T-helper 17 cell (primary cell): ENCODE results near the gene EPHA1. TPM values are rescaled to one million over a fixed set of nuclear protein-coding genes. Genes with fewer than 3 reads are reported as not detected.
A peak's percentile ranks its signal among the peaks of the same experiment; 100 is the strongest.

ENCODE experiments used
- ATAC-seq: fragments of 150-1000 bp; cut with Tn5 transposase; 2 replicates; pipeline ENCODE4 v1.10.0; 2021; ENCODE audit warnings: mild to moderate bottlenecking, moderate library complexity
- DNase-seq, 3 donors: peaks; one replicate each; pipeline versions ENCODE4 v3.0.0 to v3.0.0-alpha.2; 2020 to 2021
- H3K9me3 ChIP-seq: one replicate; pipeline ENCODE4 v1.7.0; 2013; ENCODE audit warnings: low read length, mild to moderate bottlenecking; ENCODE audit not compliant: control insufficient read depth, poor library complexity, severe bottlenecking
- H3K27ac Mint-ChIP-seq: one replicate; pipeline ENCODE4 v1.8.0; 2022; ENCODE audit warnings: mild to moderate bottlenecking, moderate library complexity, mixed read lengths
- H3K27me3 Mint-ChIP-seq: one replicate; pipeline ENCODE4 v1.8.0; 2022; ENCODE audit warnings: mixed read lengths
- H3K36me3 Mint-ChIP-seq: one replicate; pipeline ENCODE4 v1.8.0; 2022; ENCODE audit warnings: low read depth, mixed read lengths
- H3K4me1 Mint-ChIP-seq: one replicate; pipeline ENCODE4 v1.8.0; 2022; ENCODE audit warnings: mild to moderate bottlenecking, mixed read lengths
- H3K4me3 Mint-ChIP-seq: one replicate; pipeline ENCODE4 v1.8.0; 2022; ENCODE audit warnings: mild to moderate bottlenecking, moderate library complexity, mixed read lengths
- total RNA-seq, 4 donors: library from RNA in 2 of 4; stranded (reverse) in 2 of 4; gene quantifications; one replicate each; pipeline ENCODE4 v1.2.3 and lab custom pipeline; 2022 to 2026

The EPHA1 gene
- total RNA-seq, 2 donors from 2014 or later, result 9.4 to 19.7 TPM

DNA sequence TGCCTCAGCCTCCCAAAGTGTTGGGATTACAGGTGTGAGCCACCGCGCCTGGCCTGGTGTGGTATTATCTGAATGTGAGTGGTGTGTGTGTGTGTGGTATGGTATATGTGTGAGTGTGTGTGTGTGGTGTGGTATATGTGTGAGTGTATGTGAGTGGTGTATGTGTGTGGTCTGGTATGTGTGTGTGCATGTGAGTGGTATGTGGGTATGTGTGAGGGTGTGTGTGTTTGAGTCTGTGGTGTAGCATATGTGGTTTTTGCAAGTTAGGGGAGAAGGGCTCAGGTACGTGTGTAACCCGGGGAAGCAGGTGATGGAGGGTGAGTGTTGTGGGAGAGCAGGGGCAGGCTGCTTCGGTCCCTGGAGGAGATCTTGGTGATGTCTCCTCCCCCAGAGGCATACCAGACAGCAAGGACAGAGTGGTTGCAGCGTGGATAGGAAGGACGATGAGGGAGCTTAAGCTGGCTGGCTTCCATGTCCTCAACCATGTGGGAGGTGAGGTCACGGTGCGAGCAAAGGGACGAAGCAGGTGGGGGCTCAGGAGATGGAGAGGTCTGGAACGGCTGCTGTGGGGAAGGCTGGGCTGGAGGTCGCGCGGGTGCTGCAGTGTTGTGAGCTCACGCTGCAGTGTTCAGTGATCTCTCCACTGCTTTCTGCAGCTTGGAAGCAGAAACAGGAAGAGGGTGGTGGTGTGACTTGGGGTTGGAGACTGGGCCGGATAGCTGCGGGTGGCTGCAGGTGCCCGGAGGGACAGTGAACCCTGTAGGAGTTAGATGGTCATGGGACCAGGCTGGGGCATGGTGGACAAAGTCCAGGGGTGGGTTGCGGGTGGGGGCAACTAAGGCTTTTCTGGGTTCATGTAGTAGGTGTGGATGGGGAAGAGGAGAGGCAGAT, 22.5 kb downstream of the EPHA1 start:
- DNase-seq (no peak), ATAC-seq (peak; percentile 57)
- Mint-ChIP-seq H3K4me1 (peaks cover 11% of the 10 kb centered on the region), H3K27ac (no peak overlapping the region), H3K27me3 (no peaks in the 10 kb centered on the region), H3K4me3 (no peak overlapping the region), H3K36me3 (peaks cover 2% of the 10 kb centered on the region)
- no peaks in the 10 kb centered on the region for H3K9me3 ChIP-seq

DNA sequence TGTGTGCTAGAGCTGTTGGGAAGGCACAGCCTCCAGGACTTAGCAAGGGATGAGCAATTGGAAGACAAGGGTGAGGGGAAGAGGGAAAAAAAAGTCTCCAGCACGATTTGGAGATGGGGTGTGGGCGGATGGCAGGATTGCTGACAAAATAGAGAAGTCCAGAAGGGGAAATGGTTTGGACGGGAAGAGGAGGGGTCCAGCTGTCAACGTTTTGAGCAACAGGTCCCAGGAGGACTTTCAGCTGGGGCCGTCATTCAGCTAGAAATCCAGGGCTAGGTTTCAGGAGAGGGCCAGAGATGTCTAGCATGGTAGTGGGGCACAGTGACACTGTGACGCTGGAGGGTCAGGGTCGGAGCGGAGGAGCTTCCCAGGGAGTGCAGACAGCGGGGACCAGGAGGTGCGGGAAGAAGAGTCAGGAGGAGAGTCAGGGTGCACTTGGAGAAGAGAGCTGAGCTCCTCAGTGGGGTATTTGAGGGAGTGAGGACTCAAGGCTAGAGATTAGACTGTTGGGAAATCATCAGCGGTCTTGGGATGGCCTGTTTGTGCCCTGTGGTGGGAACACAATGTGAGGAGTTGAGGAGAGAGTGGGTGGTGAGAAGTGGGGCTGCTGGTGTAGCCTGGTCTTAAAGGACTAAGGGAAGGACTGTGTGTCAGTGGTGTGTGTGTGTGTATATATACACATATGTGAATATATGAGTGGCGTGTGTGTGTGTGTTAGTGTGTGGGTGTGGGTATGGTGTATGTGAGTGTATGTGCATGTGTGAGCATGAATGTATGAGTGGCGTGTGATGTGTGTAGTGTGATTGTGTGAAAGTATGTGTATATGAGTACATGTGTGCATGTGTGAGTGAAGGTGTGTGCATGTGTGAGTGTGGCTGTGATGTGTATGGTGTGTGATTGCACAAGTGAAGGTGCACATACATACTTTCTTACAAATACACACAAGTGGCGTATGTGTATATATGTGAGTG, 23.7 kb downstream of the EPHA1 start:
- DNase-seq (no peak), ATAC-seq (no peak)
- H3K36me3 Mint-ChIP-seq, result peaks cover under 1% of the 10 kb centered on the region
- H3K27ac Mint-ChIP-seq, result no peak overlapping the region
- H3K4me1 Mint-ChIP-seq, result peaks cover 10% of the 10 kb centered on the region
- no peaks in the 10 kb centered on the region for H3K9me3 ChIP-seq
- H3K27me3 Mint-ChIP-seq, result no peaks in the 10 kb centered on the region
- H3K4me3 Mint-ChIP-seq, result no peak overlapping the region

DNA sequence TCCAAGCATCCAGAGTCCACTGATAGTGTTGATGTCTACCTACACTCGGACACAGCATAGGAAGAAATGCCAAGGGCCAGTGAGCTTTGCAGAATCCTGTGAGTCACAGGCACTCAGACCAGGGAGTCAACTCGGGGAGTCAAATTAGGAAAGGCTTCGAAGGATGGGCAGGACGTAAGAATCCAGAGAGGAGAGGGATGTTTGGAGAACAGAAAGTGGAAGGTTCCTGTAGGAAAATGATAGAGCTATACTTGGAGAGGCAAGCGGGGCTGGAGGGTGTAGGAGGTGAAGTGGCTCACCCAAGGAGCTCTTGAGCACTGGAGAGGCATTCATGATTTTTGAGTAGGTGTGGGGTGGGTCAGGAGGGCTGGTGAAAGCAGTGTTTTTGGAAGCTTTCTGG, 24.5 kb downstream of the EPHA1 start:
- no peaks in the 10 kb centered on the region for H3K9me3 ChIP-seq
- DNase-seq, result no peak
- no peaks in the 10 kb centered on the region for H3K36me3 Mint-ChIP-seq
- H3K4me1 Mint-ChIP-seq, result peaks cover 12% of the 10 kb centered on the region
- no peak overlapping the region for H3K27ac Mint-ChIP-seq
- H3K27me3 Mint-ChIP-seq, result no peaks in the 10 kb centered on the region
- no peak overlapping the region for H3K4me3 Mint-ChIP-seq
- no peak for ATAC-seq

DNA sequence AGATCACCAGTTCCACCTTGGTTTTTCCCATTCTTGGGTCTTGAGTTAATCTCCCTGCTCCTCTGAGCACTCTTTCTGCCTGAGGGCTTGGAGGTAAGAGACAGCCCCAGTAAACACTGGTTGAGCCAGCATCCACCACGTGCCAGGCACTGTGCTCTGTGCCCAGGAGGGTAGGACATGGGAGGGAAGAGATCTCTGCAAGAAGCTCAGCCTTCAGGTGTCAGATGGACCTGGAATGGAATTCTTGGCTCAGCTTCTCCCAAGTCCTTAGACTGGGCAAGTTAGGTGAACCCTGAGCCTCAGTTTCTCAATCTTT, 25.1 kb downstream of the EPHA1 start:
- Mint-ChIP-seq H3K27me3 (no peaks in the 10 kb centered on the region), H3K27ac (no peak overlapping the region), H3K4me3 (no peak overlapping the region), H3K4me1 (peaks cover 18% of the 10 kb centered on the region), H3K36me3 (no peaks in the 10 kb centered on the region)
- no peaks in the 10 kb centered on the region for H3K9me3 ChIP-seq
- ATAC-seq (no peak), DNase-seq (no peak)

DNA sequence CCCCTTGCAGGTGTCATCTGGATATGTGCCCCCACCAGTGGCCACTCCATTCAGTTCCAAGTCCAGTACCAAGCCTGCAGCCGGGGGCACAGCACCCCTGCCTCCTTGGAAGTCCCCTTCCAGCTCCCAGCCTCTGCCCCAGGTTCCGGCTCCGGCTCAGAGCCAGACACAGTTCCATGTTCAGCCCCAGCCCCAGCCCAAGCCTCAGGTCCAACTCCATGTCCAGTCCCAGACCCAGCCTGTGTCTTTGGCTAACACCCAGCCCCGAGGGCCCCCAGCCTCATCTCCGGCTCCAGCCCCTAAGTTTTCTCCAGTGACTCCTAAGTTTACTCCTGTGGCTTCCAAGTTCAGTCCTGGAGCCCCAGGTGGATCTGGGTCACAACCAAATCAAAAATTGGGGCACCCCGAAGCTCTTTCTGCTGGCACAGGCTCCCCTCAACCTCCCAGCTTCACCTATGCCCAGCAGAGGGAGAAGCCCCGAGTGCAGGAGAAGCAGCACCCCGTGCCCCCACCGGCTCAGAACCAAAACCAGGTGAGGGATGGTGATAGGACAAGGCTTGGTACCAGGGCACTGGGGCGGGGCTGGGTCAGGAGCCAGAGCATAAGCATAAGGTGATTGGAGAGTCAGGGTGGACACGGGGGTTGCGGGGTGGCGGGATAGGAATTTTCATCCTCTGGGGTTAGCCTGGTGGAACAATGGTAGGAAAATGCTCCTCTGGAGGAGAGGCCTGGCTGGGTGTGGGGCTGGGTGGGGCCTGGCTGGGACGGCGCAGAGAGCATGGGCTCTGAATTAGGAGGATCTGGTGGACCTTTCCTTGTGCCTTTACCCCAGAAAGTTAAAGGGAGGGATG, 25.6 kb downstream of the EPHA1 start:
- ATAC-seq, result no peak
- no peaks in the 10 kb centered on the region for H3K36me3 Mint-ChIP-seq
- H3K27ac Mint-ChIP-seq, result no peak overlapping the region
- no peak for DNase-seq
- H3K27me3 Mint-ChIP-seq, result no peaks in the 10 kb centered on the region
- H3K4me1 Mint-ChIP-seq, result peaks cover 24% of the 10 kb centered on the region
- no peak overlapping the region for H3K4me3 Mint-ChIP-seq
- no peaks in the 10 kb centered on the region for H3K9me3 ChIP-seq

DNA sequence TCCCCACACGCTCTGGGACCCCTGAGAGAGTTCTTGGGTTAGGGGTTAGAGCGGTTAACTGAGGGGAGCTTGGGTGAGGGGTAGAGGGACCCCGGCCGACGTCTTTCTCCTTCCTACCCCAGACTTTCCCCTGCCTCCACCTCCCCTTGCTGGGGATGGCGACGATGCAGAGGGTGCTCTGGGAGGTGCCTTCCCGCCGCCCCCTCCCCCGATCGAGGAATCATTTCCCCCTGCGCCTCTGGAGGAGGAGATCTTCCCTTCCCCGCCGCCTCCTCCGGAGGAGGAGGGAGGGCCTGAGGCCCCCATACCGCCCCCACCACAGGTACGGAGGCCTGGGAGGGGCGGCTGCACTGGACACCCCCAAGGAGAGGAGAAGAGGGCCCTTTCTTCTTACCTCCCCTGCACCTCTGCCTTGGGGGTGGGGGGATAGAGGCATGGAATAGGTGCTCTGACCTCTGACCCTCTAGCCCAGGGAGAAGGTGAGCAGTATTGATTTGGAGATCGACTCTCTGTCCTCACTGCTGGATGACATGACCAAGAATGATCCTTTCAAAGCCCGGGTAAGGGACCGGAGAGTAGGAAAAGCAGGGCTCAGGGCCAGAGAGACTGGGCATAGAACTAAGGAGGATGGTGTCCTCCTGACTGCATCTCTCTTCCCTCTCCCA, 26.4 kb downstream of the EPHA1 start:
- H3K9me3 ChIP-seq, result no peaks in the 10 kb centered on the region
- no peak for DNase-seq
- Mint-ChIP-seq H3K4me1 (peaks cover 21% of the 10 kb centered on the region), H3K27ac (no peak overlapping the region), H3K36me3 (no peaks in the 10 kb centered on the region), H3K4me3 (no peak overlapping the region), H3K27me3 (no peaks in the 10 kb centered on the region)
- no peak for ATAC-seq

DNA sequence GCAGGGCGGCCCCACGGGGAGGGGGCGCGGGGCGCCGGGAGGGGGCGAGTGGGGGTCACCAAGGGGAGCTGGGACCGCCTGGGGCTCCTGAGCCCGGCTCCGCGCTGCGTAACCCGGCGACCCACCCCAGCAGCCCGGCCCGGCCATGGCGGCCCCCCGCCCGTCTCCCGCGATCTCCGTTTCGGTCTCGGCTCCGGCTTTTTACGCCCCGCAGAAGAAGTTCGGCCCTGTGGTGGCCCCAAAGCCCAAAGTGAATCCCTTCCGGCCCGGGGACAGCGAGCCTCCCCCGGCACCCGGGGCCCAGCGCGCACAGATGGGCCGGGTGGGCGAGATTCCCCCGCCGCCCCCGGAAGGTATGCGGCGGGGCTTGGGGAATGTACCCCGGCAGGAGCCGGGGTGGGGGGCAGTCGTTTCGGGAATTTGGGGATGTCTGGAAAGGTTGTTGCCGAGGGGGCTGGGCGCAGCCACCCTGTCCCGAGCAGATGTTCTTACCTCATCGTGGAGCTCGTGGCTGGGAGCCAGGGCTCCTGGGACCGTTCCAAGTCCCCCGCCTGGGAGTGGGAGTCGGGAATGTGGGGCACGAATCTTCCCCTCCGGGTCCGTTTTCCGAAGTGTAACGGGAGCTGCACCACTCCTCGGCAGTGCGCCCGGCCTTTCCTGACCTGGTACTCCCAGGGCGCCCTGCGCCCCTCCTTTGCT, 27.1 kb downstream of the EPHA1 start:
- DNase-seq, result no peak
- no peaks in the 10 kb centered on the region for H3K9me3 ChIP-seq
- Mint-ChIP-seq H3K4me3 (no peak overlapping the region), H3K27ac (no peak overlapping the region), H3K27me3 (no peaks in the 10 kb centered on the region), H3K4me1 (peaks cover 24% of the 10 kb centered on the region), H3K36me3 (no peaks in the 10 kb centered on the region)
- no peak for ATAC-seq

DNA sequence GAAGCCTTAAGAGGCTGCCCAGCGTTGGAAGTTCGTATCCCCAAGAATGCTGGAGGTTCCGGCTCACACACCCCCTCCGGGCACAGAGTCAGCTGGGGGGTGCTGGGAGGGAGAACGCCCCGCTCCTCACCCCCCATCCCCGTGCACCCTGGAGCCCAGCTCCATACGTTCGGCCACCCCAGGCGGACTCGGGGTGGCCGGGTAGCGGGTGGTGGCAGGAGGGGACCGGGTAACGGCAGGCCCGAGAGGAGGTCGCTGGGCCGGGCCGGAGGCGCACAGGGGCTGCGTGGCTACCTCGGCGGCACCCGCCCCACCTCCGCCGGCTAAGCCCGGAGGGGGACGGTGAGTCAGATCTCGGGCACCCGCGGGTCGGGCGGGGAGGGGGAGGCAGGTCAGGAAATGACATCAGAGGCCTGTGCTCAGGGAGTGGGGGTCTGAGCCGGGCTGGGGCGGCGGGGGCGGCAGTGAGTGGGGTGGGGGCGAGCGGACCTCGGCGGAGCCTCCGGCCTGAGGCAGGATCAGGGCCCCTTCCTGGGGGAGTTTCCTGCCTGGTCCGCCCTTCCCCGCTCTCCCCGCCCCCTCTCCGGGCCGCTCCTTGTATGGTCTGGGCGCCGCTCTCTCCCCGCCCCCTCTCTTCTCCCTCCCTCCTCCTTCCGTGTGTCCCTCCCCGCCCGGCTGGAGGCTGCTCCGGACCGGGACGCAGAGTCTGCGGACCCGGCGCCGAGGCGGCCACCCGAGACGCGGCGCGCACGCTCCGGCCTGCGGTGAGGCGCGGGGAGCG, 27.8 kb downstream of the EPHA1 start, which contains the start of gene ZYX:
Gene ZYX, plus strand, starts transcription at position 700 of the 781 bp plus-strand sequence. CDS start 227 bp downstream, outside the sequence.
- ATAC-seq, result peak; percentile 78
- H3K27ac Mint-ChIP-seq, result peak within 1 kb of the TSS; percentile 96
- peak; percentile 70 to 81 (median 76) for DNase-seq
- no peak within 1 kb of the TSS for H3K4me3 Mint-ChIP-seq
- no peaks in the 10 kb centered on the region for H3K36me3 Mint-ChIP-seq
- no peaks in the 10 kb centered on the region for H3K27me3 Mint-ChIP-seq
- peaks cover 29% of the 10 kb centered on the region for H3K4me1 Mint-ChIP-seq
- H3K9me3 ChIP-seq, result no peaks in the 10 kb centered on the region

DNA sequence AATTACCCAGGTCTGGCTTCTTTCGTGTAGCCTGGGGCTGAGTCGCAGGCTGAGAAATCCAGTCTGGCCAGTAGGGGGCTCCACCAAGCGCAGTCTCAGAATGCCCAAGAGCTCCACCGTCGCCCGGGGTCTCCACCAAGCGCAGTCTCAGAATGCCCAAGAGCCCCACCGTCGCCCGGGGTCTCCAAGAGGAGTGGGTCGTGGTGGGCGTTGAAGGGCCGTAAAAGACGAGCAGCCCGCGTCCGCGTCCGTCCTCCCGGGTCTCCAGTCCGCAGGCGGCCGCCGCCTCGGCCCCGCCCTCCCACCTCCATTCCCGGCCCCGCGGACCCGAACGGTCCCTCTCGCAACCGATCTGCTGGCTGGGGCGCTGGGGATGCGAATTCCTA, 28.4 kb downstream of the EPHA1 start:
- Mint-ChIP-seq H3K27me3 (no peaks in the 10 kb centered on the region), H3K27ac (peak overlapping the region; percentile 96), H3K4me1 (peaks cover 34% of the 10 kb centered on the region), H3K36me3 (no peaks in the 10 kb centered on the region), H3K4me3 (no peak overlapping the region)
- ATAC-seq, result peak; percentile 67
- DNase-seq, result peak; percentile 69 to 90 (median 74)
- H3K9me3 ChIP-seq, result no peaks in the 10 kb centered on the region

DNA sequence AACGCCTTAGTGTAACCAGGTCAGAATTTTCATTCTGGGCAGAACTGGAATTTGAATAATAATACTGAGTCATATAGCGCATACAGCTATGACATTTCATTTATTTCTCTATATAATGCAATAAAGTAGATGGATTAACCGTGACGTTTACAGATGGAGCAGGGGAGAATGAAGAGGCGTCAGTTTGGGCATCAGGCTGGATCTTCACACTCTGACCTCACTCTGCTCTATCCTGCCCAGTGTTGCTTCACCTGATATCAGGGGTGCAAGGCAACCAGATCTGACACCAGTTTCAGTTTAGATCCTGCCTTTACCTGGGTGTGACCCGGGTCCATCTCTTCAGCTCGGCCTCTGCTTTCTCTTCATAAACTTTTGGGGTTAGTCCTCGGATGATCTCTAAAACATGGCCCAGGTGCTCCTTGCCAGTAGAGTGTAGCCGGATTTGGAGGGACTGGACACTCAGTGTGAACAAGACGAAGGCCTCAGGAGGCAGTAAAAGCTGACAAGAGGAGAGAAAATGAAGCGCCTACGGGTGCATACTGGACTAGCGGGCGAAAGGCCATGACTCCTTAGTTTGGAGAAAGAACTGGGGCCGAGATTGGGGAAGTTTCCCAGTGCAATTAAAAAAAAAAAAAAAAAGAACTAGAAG, 28.9 kb downstream of the EPHA1 start:
- Mint-ChIP-seq H3K36me3 (no peaks in the 10 kb centered on the region), H3K27me3 (no peaks in the 10 kb centered on the region), H3K27ac (peak overlapping the region; percentile 96), H3K4me1 (peaks cover 40% of the 10 kb centered on the region), H3K4me3 (no peak overlapping the region)
- ATAC-seq (no peak), DNase-seq (no peak)
- no peaks in the 10 kb centered on the region for H3K9me3 ChIP-seq

DNA sequence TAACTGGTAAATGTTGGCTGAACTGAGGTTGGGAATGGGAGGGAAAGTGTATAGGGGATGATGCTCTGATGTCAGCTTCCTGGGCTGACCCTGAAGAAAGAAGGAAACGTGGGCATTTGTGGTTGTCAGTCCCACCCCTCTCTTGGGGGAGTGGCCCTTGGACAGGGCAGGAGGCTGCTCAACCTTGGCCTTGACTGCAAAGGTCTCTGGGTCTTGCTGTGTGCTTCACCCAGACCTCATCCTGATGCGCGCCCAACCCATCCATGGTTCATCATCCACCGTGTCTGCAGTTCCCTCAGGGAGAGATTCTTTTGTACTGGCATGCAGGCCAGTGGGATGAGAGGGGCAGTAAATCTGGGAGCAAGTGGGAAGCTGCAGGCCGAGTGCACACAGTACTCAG, 32.3 kb downstream of the EPHA1 start:
- Mint-ChIP-seq H3K4me3 (no peak overlapping the region), H3K4me1 (peaks cover 62% of the 10 kb centered on the region), H3K36me3 (no peaks in the 10 kb centered on the region), H3K27me3 (no peaks in the 10 kb centered on the region), H3K27ac (peak overlapping the region; percentile 95)
- no peaks in the 10 kb centered on the region for H3K9me3 ChIP-seq
- DNase-seq (no peak), ATAC-seq (no peak)
